Karpas-422 (cell line): ENCODE results near the gene WDR5. TPM values are rescaled to one million over a fixed set of nuclear protein-coding genes. Genes with fewer than 3 reads are reported as not detected.
"Not testable (repeated sequence)": the region's sequence is repeated elsewhere in the genome, so short reads cannot be mapped to it uniquely, and the experiment has no call there.

Experiments used
- DNase-seq: peaks from one replicate; pipeline ENCODE4 v3.0.0-alpha.2; 2015
- H2AFZ ChIP-seq: fragments of 200-600 bp; sonication (generic); 2 replicates; pipeline ENCODE4 v1.6.1; 2014; ENCODE audit warnings: antibody characterized with exemption, low read length, mixed read lengths
- H3K27ac ChIP-seq: fragments of 200-600 bp; sonication (generic); 2 replicates; pipeline ENCODE4 v1.5.1; 2014; ENCODE audit warnings: mild to moderate bottlenecking, low read length, moderate library complexity
- H3K27me3 ChIP-seq: fragments of 200-600 bp; sonication (generic); 2 replicates; pipeline ENCODE4 v1.6.1; 2014; ENCODE audit warnings: low read length, mixed read lengths
- H3K36me3 ChIP-seq: fragments of 200-600 bp; sonication (generic); 2 replicates; pipeline ENCODE4 v1.6.1; 2014; ENCODE audit warnings: low read length, mixed read lengths; ENCODE audit not compliant: insufficient read depth
- H3K4me1 ChIP-seq: fragments of 200-600 bp; sonication (generic); 2 replicates; pipeline ENCODE4 v1.6.1; 2014; ENCODE audit warnings: mild to moderate bottlenecking, low read length, mixed read lengths
- H3K4me2 ChIP-seq: fragments of 200-600 bp; sonication (generic); 2 replicates; pipeline ENCODE4 v1.6.1; 2014; ENCODE audit warnings: low read length, low read depth, mild to moderate bottlenecking; ENCODE audit not compliant: poor library complexity, severe bottlenecking
- H3K4me3 ChIP-seq: fragments of 200-600 bp; sonication (generic); 2 replicates; pipeline ENCODE4 v1.5.1; 2014; ENCODE audit warnings: mild to moderate bottlenecking, antibody characterized with exemption, low read length, mixed read lengths
- H3K79me2 ChIP-seq: fragments of 200-600 bp; sonication (generic); 2 replicates; pipeline ENCODE4 v1.6.1; 2014; ENCODE audit warnings: mild to moderate bottlenecking, low read length, mixed read lengths
- H3K9ac ChIP-seq: fragments of 200-600 bp; sonication (generic); 2 replicates; pipeline ENCODE4 v1.6.0; 2014; ENCODE audit warnings: low read length
- H3K9me2 ChIP-seq: fragments of 200-600 bp; sonication (generic), shearing (Covaris generic); replicated peaks from 2 replicates; pipeline ENCODE4 v1.6.0; 2014; ENCODE audit warnings: mild to moderate bottlenecking, low read length, moderate library complexity; ENCODE audit not compliant: insufficient read depth
- H3K9me3 ChIP-seq: fragments of 300-700, 200-600 bp; sonication (generic); 2 replicates; pipeline ENCODE4 v1.6.1; 2014; ENCODE audit warnings: low read length, mixed read lengths
- H4K20me1 ChIP-seq: fragments of 200-600 bp; sonication (generic); 2 replicates; pipeline ENCODE4 v1.6.1; 2014; ENCODE audit warnings: mild to moderate bottlenecking, antibody characterized with exemption, low read length, low read depth; ENCODE audit not compliant: insufficient read depth
- total RNA-seq: library from RNA; depleted of rRNA; stranded (reverse); fragments of >200 nt; shearing (Covaris generic); gene quantifications from 2 replicates; pipeline ENCODE4 v1.2.3, GENCODE V29; 2014; ENCODE audit warnings: low replicate concordance; rRNA removed

Gene WDR5
- total RNA-seq = 19.6 and 26.6 TPM in 2 replicates

DNA sequence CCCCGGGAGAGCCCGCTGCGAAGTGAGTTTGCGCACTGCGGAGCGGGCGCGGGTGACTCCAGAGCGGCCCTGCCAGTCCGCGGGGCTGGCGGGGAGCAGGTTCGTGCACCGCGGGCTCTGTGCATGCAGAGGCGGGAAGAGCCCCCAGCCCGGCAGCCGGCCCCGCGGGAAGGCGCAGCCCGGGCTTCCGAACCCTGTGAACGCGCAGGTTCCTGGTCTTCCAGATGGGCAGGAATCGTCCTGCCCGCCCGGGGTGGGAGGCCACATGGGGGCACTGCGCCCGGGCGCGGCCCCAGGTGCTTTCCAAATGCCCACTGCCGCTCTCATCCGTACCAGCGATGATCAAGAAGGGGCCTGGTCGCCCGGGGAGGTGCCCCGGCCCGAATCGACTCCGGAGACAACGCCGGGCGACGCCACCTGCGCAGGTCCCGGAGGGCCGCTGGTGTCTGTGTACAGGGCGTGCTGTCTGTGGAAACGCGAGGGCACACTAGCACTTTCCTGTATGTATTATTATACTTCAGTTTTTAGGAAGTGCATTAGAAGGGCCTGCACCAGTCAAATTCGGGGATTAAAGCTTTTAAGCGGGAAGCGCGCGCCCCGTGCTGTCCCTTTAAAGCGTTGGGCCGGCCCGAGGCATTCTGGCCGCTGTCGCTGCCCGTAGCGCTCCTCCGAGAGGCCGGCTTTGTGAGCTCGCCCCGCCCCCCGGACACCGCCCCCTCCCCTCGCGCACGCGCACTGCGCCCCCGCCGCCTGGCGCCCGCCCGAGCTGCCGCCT lies at the start of gene WDR5:
WDR5 (plus strand) TSS at position 740 of the 775 bp plus-strand sequence. CDS start 3,796 bp downstream, outside the sequence.
- H3K4me3 ChIP-seq = peak within 1 kb of the TSS; percentile 97
- peak; percentile 97 for DNase-seq
- H3K36me3 ChIP-seq = peaks cover 6% of the 10 kb centered on the region; the same call in 1 of the 2 replicates
- H3K9me2 ChIP-seq = no peaks in the 10 kb centered on the region
- H3K9me3 ChIP-seq = no peaks in the 10 kb centered on the region
- peak within 1 kb of the TSS; percentile 85 for H2AFZ ChIP-seq
- H3K79me2 ChIP-seq = peaks cover 42% of the 10 kb centered on the region
- peaks cover 38% of the 10 kb centered on the region for H4K20me1 ChIP-seq
- peak within 1 kb of the TSS; percentile 86 for H3K4me2 ChIP-seq
- H3K27ac ChIP-seq = peak within 1 kb of the TSS; percentile 82
- no peaks in the 10 kb centered on the region for H3K27me3 ChIP-seq
- H3K4me1 ChIP-seq = peaks cover 39% of the 10 kb centered on the region
- peak within 1 kb of the TSS; percentile 97 for H3K9ac ChIP-seq

DNA sequence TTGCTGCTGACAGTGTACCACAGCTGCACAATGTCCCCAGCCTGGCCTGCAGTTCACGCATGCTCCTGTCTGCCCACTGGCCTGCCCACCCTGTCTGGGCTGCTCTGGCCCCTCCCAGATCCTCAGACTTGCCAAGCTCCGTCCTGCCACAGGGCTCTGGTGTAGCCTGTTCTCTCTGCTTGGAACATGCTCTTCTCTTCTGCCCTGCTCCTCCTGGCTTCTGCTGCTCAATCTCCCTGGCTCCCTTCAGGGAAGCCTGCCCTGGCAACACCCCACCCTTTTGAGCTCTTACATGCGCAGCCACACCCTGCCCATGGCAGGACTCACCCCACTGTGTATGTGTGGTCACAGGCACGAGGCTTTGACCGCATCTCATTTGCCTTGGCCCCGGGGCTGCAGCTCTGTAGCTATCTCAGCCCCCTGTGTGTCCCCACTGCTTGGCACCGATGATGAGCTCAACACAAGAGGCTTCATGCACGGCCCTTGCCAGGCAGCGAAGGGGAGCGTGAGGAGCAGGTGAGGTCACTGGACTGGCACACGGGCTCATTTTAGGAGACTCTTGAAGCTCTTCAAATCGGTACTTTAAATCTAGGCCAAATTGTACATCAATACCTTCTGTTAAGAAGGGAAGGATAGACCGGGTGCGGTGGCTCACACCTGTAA lies 47.7 kb upstream of the WDR5 start:
- Histone ChIP-seq H3K27me3 (no peaks in the 10 kb centered on the region), H4K20me1 (no peaks in the 10 kb centered on the region), H3K9me3 (no peaks in the 10 kb centered on the region), H3K4me3 (no peak overlapping the region), H3K36me3 (no peaks in the 10 kb centered on the region), H3K9ac (no peak overlapping the region), H3K79me2 (no peaks in the 10 kb centered on the region), H3K27ac (no peak overlapping the region), H3K4me2 (no peak overlapping the region), H3K9me2 (no peaks in the 10 kb centered on the region), H2AFZ (no peak overlapping the region), H3K4me1 (no peaks in the 10 kb centered on the region)
- no peak for DNase-seq

DNA sequence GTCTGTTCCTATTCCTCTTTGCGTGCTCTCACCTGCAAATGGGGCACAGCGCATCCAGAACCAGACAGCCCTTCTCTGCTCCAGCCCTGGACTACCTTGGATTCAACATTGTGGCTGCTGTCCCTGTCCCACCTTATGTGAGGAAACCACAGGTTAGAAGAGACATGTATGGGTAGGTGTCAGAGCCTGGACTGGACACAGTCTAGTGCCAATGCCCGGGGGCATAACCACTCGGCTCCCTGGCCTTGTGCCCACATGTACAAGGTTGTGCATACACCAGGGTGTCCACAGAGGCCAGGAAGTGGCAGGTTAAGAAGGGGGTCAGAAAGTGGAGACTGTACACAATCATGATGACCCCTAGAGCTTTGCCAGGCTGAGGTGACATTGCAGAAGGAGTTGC lies 45.9 kb upstream of the WDR5 start:
- no peak for DNase-seq
- Histone ChIP-seq H4K20me1 (no peaks in the 10 kb centered on the region), H3K4me1 (no peaks in the 10 kb centered on the region), H3K36me3 (no peaks in the 10 kb centered on the region), H3K9me3 (no peaks in the 10 kb centered on the region), H3K27ac (no peak overlapping the region), H3K9ac (no peak overlapping the region), H3K27me3 (no peaks in the 10 kb centered on the region), H3K79me2 (no peaks in the 10 kb centered on the region), H3K9me2 (no peaks in the 10 kb centered on the region), H2AFZ (no peak overlapping the region), H3K4me2 (no peak overlapping the region), H3K4me3 (no peak overlapping the region)

DNA sequence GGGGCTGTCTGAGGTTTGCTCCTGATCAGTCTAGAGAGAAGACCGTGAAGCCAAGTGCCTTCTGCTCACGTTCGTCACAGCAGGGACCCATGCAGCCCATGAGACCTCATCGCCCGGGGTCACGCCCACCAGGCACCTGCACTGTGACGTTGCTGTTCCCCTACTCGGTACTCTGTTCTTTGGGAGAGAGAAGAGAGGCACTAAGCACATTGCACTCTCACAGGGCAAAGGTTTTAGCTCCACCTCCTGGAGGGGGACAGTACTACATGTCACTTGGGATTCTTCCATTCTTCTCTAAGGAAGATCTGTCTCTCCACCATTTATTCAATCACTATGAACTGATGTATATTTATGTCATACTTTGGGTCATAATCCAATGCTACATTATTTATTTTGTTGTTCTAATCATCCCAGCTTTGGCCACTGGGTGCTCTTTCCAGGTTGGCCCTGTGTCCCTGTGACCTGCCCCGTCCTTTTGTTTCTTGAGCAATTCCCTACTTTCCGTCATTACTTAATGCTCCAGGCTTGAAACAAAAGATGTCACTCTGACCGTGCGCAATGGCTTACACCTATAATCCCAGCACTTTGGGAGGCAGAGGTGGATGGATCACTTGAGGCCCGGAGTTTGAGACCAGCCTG lies 36.6 kb upstream of the WDR5 start:
- H3K27ac ChIP-seq = peak overlapping the region; percentile 51; the same call in 1 of the 2 replicates
- H2AFZ ChIP-seq = no peak overlapping the region
- H3K9ac ChIP-seq = no peak overlapping the region
- H3K4me2 ChIP-seq = no peak overlapping the region
- H3K9me2 ChIP-seq = no peaks in the 10 kb centered on the region
- DNase-seq = peak; percentile 92
- no peaks in the 10 kb centered on the region; the same call in 1 of the 2 replicates for H3K27me3 ChIP-seq
- no peaks in the 10 kb centered on the region for H3K36me3 ChIP-seq
- H3K4me1 ChIP-seq = peaks cover 18% of the 10 kb centered on the region
- no peak overlapping the region for H3K4me3 ChIP-seq
- no peaks in the 10 kb centered on the region for H3K79me2 ChIP-seq
- no peaks in the 10 kb centered on the region; the same call in 1 of the 2 replicates for H3K9me3 ChIP-seq
- H4K20me1 ChIP-seq = no peaks in the 10 kb centered on the region

DNA sequence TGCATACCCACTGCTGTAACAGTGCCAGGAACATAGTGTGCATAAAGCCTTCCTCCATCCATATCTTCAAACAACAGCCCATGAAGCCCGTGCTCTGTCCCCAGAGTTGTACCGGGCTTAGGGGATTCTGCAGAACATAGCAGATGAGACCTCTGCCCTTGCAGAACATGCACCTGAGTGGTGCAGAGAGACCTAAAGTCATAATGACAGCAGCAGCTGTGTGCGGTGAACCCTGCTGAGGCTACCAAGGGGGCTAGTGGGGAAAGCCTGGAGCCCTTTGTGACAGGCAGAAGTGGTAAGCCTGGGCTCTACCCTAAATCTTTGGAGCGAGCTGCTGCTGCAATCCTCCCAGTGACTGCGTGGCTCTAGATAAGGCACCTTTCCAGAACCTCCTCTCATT lies 35.8 kb upstream of the WDR5 start:
- Histone ChIP-seq H3K9me2 (no peaks in the 10 kb centered on the region), H2AFZ (no peak overlapping the region), H3K4me3 (no peak overlapping the region), H3K27ac (peak overlapping the region; percentile 51; the same call in 1 of the 2 replicates), H3K9ac (no peak overlapping the region), H3K9me3 (no peaks in the 10 kb centered on the region; the same call in 1 of the 2 replicates), H3K79me2 (no peaks in the 10 kb centered on the region), H4K20me1 (no peaks in the 10 kb centered on the region), H3K36me3 (no peaks in the 10 kb centered on the region), H3K4me2 (peak overlapping the region; percentile 26), H3K4me1 (peaks cover 18% of the 10 kb centered on the region), H3K27me3 (no peaks in the 10 kb centered on the region; the same call in 1 of the 2 replicates)
- no peak for DNase-seq

DNA sequence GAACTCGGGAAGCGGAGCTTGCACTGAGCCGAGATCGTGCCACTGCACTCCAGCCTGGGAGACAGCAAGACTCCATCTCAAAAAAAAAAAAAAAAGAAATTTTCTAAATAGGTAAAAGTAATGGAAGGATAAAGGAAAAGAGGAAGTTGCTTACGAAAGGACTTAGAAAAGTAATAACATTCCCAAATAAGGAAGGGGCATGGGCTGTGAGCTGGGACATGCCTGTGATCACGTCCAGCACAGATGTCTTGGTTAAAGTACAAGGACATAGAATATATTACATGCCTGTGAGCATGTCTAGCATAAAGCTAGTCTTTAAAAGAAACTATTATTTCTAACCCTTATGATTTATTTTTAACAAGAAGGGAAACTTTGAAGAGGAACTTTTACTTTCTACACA lies 34.7 kb upstream of the WDR5 start:
- H3K36me3 ChIP-seq, H3K4me3 ChIP-seq, H2AFZ ChIP-seq, H3K9me3 ChIP-seq, H3K27me3 ChIP-seq, DNase-seq, H3K27ac ChIP-seq, H3K9ac ChIP-seq, H4K20me1 ChIP-seq, H3K79me2 ChIP-seq, H3K9me2 ChIP-seq, H3K4me2 ChIP-seq: not testable (repeated sequence)
- peaks cover 18% of the 10 kb centered on the region for H3K4me1 ChIP-seq

DNA sequence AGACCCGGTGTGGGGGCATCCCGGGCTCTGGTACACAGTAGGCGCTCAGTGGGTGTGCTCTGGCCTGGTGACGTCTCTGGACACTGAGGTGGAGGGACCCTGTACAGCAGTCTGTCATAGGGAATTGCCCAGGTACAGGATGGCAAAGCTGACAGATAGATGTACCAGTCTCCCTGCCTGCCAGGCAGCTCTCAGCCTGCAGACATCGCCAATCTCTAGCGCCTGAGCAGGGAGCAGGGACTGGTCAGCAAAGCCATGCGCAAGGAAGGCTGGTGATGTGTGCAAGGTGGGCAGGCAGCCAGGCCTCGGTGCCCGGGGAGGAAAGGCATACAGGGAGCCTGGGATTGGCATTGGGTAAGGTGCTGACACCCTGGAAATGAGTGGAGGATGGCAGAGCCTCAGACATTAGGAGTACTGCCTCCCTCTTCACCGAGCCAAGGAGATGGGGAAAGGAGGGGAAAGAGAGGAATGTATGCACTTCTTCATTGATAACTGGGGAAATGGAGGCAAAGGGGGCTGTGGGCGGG lies 34.2 kb upstream of the WDR5 start:
- H3K4me2 ChIP-seq = no peak overlapping the region
- no peaks in the 10 kb centered on the region for H3K79me2 ChIP-seq
- H4K20me1 ChIP-seq = no peaks in the 10 kb centered on the region
- no peak overlapping the region for H3K4me3 ChIP-seq
- peaks cover 18% of the 10 kb centered on the region for H3K4me1 ChIP-seq
- H3K27me3 ChIP-seq = no peaks in the 10 kb centered on the region; the same call in 1 of the 2 replicates
- H3K27ac ChIP-seq = no peak overlapping the region
- H3K9me2 ChIP-seq = no peaks in the 10 kb centered on the region
- DNase-seq = no peak
- no peaks in the 10 kb centered on the region for H3K36me3 ChIP-seq
- H3K9ac ChIP-seq = no peak overlapping the region
- no peak overlapping the region for H2AFZ ChIP-seq
- H3K9me3 ChIP-seq = no peaks in the 10 kb centered on the region; the same call in 1 of the 2 replicates
